OCI-LY1 (cell line): ENCODE results near the gene TRIM46.

ENCODE experiments used
- EZH2 ChIP-seq: fragments of 200-600 bp; sonication (generic), shearing (Covaris generic); IDR thresholded peaks from 2 replicates; pipeline ENCODE4 v1.8.0; 2017; ENCODE audit warnings: borderline replicate concordance, mixed run types, mild to moderate bottlenecking, antibody characterized with exemption, low read length, moderate library complexity, mixed read lengths
- TF ChIP-seq, protein P1 (sequence below): fragments of 200-600 bp; sonication (generic), shearing (Covaris generic); IDR thresholded peaks from 2 replicates; pipeline ENCODE4 v1.5.1; 2017; ENCODE audit warnings: mild to moderate bottlenecking, antibody characterized with exemption, low read length, moderate library complexity, mixed read lengths

GRCh38 chr1:155177918-155178281 is 4.3 kb downstream of the TRIM46 start:
- TF ChIP-seq, protein P1, sequence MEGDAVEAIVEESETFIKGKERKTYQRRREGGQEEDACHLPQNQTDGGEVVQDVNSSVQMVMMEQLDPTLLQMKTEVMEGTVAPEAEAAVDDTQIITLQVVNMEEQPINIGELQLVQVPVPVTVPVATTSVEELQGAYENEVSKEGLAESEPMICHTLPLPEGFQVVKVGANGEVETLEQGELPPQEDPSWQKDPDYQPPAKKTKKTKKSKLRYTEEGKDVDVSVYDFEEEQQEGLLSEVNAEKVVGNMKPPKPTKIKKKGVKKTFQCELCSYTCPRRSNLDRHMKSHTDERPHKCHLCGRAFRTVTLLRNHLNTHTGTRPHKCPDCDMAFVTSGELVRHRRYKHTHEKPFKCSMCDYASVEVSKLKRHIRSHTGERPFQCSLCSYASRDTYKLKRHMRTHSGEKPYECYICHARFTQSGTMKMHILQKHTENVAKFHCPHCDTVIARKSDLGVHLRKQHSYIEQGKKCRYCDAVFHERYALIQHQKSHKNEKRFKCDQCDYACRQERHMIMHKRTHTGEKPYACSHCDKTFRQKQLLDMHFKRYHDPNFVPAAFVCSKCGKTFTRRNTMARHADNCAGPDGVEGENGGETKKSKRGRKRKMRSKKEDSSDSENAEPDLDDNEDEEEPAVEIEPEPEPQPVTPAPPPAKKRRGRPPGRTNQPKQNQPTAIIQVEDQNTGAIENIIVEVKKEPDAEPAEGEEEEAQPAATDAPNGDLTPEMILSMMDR = no peak
- TF ChIP-seq EZH2 = no peak
